NB4 (cell line): ENCODE results near the gene SIDT1.

Experiments used
- DNase-seq: peaks from one replicate; pipeline ENCODE4 v3.0.0; 2010; ENCODE audit warnings: low read depth
- H3K4me3 ChIP-seq: one replicate; pipeline ENCODE4 v1.5.1; 2011; ENCODE audit warnings: mild to moderate bottlenecking, low read depth, low read length, moderate library complexity
- MYC ChIP-seq: IDR thresholded peaks from 2 replicates; pipeline ENCODE4 v1.6.1; 2011; ENCODE audit warnings: low read depth, low read length
- POLR2A ChIP-seq: IDR thresholded peaks from 2 replicates; pipeline ENCODE4 v1.6.1; 2011; ENCODE audit warnings: mild to moderate bottlenecking; ENCODE audit not compliant: insufficient read length; ENCODE audit errors: extremely low read depth
- TF ChIP-seq, protein P1 (sequence below): IDR thresholded peaks from one replicate; pipeline ENCODE4 v1.5.1; 2012; ENCODE audit warnings: low read depth, low read length
- TF ChIP-seq, protein P2 (sequence below): IDR thresholded peaks from 2 replicates; pipeline ENCODE4 v1.6.1; 2011; ENCODE audit warnings: low read depth, low read length

The SIDT1 gene

DNA sequence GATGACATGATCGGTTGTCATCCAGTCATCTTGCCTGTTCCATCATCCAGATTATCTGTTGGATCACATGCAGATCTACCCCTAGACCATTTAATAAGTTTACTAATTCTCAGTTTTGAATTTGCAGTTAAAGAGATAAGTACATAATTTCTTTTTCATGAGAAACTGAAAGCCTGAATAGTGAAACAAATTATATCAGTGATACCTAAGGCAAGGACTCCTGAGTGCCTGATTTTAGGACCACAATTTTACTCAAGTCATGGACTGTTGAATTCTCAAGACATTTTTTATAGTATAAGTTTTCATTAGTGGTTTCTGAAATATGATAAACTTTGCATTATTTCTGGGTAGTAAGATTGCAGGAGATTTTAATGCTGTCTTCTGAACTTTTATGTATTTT is 13.2 kb downstream of the SIDT1 start:
- H3K4me3 ChIP-seq = no peak overlapping the region
- no peak for DNase-seq
- TF ChIP-seq MYC = no peak
- no peak for TF ChIP-seq POLR2A
- TF ChIP-seq, protein P1, sequence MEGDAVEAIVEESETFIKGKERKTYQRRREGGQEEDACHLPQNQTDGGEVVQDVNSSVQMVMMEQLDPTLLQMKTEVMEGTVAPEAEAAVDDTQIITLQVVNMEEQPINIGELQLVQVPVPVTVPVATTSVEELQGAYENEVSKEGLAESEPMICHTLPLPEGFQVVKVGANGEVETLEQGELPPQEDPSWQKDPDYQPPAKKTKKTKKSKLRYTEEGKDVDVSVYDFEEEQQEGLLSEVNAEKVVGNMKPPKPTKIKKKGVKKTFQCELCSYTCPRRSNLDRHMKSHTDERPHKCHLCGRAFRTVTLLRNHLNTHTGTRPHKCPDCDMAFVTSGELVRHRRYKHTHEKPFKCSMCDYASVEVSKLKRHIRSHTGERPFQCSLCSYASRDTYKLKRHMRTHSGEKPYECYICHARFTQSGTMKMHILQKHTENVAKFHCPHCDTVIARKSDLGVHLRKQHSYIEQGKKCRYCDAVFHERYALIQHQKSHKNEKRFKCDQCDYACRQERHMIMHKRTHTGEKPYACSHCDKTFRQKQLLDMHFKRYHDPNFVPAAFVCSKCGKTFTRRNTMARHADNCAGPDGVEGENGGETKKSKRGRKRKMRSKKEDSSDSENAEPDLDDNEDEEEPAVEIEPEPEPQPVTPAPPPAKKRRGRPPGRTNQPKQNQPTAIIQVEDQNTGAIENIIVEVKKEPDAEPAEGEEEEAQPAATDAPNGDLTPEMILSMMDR = no peak
- TF ChIP-seq, protein P2, sequence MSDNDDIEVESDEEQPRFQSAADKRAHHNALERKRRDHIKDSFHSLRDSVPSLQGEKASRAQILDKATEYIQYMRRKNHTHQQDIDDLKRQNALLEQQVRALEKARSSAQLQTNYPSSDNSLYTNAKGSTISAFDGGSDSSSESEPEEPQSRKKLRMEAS = no peak

DNA sequence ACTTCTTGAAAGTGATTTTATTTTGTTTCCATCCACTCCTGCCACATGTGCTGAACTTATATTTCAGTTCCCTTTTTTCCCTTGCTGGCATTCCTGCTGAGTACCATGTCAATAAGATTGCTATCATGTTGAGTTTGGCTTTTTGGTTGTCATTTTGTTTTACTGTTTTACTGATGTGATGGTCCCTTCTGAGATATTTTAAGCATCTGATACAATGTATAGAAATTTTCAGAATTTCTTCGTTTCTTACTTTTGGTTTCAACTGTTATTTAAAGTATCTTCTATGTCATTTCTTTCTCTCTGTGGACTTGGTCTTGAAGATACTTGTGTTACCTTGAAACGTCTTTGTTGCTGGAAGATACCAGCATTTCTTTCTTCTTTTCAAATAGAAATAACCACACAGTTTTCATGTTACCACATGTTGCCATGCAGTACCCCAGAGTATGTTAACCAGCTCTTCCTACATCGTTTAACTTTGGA is 14.1 kb downstream of the SIDT1 start:
- H3K4me3 ChIP-seq = no peak overlapping the region
- TF ChIP-seq, protein P1 = no peak
- TF ChIP-seq MYC (no peak), POLR2A (no peak)
- TF ChIP-seq, protein P2 = no peak
- DNase-seq = no peak

DNA sequence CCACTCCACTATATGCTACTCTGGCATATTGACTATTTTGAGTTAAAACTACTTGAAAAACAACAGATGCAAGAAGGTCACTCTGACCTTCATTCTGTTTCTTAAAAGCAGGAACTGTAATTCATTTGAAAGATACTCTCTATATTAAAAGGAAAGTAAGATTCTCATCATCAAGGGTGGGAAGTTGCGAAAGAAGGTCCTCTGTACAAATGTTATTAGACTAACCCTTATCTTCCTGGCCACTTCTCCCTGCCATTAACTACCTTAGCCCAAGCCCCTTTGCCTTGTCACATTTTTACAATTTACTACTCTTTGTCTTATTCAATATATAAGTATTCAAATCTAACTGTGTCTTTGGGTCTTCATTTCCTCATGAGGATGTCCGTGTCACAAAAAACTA is 16.1 kb downstream of the SIDT1 start:
- DNase-seq = peak; percentile 10
- TF ChIP-seq, protein P1 = no peak
- TF ChIP-seq POLR2A (no peak), MYC (no peak)
- TF ChIP-seq, protein P2 = no peak
- no peak overlapping the region for H3K4me3 ChIP-seq

DNA sequence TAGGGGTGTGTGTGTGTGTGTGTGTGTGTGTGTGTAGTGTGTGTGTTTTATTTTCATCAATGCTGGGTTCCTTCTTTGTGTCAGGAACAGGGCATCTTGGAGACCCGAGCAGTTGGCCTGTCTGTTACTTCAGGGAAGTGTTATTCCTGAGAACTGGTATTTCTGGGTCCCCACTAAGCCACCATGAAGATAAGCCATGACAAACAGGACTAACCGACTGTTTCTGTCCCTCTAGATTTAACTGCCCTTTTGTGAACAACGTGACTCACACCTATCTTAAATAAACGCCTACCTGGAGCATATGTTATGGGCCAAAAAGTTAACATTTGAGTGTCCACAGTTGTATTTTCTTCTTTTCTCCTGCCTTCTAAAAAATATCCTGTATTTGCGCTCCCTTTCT is 19.5 kb downstream of the SIDT1 start:
- no peak for DNase-seq
- no peak overlapping the region for H3K4me3 ChIP-seq
- TF ChIP-seq MYC (no peak), POLR2A (no peak)
- TF ChIP-seq, protein P2 = no peak
- TF ChIP-seq, protein P1 = no peak

DNA sequence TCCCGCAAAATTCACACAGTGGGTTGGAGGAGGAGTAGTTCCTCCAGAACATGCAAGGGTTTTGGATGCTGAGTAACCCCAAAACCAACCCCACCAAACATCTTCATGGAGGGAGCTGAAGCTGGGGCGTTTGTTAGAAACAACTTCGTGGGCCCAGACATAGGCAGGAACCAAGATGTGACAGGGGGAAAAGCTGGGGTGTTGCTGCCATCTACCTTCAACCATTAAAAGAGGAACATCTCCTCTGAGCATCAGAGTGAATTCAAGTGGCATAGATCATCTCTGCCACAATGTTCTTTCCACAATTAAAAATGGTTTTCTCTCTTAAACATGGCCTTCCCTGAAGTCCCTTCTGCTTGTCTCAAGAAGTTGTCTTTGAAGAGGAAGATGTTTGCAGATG is 20.5 kb downstream of the SIDT1 start:
- no peak for TF ChIP-seq POLR2A
- TF ChIP-seq, protein P1 = no peak
- TF ChIP-seq, protein P2 = no peak
- TF ChIP-seq MYC = no peak
- DNase-seq = peak; percentile 36
- no peak overlapping the region for H3K4me3 ChIP-seq

DNA sequence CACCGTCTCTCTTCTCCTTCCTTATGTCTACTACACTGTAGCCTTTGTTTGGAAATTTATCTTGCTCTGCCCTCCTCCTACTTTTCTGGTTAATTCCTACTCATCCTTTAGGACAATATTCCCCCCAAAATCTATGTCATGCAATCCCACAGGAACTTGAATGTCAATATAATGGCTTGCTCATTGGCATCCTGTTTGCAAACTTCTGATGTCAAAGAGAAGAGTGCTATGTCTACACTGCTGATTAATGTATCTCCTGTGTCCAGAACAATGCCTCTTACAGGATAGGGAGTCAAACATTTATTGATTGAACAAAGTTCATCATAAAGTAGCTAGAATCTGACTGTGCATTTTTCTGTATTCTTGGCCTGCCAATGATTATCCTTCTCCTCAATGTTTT is 22.8 kb downstream of the SIDT1 start:
- TF ChIP-seq, protein P1 = no peak
- no peak for TF ChIP-seq MYC
- TF ChIP-seq POLR2A = no peak
- TF ChIP-seq, protein P2 = no peak
- H3K4me3 ChIP-seq = no peak overlapping the region
- DNase-seq = no peak
